Measurements from ENCODE around the gene PMM1. TPM values are rescaled to one million over a fixed set of nuclear protein-coding genes. Genes with fewer than 3 reads are reported as not detected.

The PMM1 gene
- total and polyA plus RNA-seq, 8 donors: 36.5 to 56.7 (median 50.5) TPM

GRCh38 chr22:41557401-41558240 lies 32.0 kb downstream of the PMM1 start:
- ATAC-seq: peak; percentile 86
- H3K9me3 ChIP-seq: no peaks in the 10 kb centered on the region
- peak in 3 of 4 donors; percentile 83 to 97 (median 96) for DNase-seq
- TF ChIP-seq, protein P1, sequence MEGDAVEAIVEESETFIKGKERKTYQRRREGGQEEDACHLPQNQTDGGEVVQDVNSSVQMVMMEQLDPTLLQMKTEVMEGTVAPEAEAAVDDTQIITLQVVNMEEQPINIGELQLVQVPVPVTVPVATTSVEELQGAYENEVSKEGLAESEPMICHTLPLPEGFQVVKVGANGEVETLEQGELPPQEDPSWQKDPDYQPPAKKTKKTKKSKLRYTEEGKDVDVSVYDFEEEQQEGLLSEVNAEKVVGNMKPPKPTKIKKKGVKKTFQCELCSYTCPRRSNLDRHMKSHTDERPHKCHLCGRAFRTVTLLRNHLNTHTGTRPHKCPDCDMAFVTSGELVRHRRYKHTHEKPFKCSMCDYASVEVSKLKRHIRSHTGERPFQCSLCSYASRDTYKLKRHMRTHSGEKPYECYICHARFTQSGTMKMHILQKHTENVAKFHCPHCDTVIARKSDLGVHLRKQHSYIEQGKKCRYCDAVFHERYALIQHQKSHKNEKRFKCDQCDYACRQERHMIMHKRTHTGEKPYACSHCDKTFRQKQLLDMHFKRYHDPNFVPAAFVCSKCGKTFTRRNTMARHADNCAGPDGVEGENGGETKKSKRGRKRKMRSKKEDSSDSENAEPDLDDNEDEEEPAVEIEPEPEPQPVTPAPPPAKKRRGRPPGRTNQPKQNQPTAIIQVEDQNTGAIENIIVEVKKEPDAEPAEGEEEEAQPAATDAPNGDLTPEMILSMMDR (IDR thresholded peaks at IDR 0.05): no peak
- H3K27ac ChIP-seq: peak overlapping the region; percentile 51 to 73
- peaks cover 0 to 49% of the 10 kb centered on the region in 2 donors for H3K27me3 ChIP-seq
- H3K36me3 ChIP-seq: no peaks in the 10 kb centered on the region
- intact Hi-C loops (cut with DNase I): no loop called here
- no peaks in the 10 kb centered on the region for H3K4me1 ChIP-seq
- H3K4me3 ChIP-seq: no peak overlapping the region

- intact Hi-C loops (cut with DNase I): no loop called here
- DNase-seq (no peak), ATAC-seq (no peak)
- Histone ChIP-seq H3K9me3 (no peaks in the 10 kb centered on the region), H3K4me3 (no peak overlapping the region), H3K27me3 (peaks cover 0 to 38% of the 10 kb centered on the region in 2 donors), H3K4me1 (no peaks in the 10 kb centered on the region), H3K36me3 (no peaks in the 10 kb centered on the region), H3K27ac (peak overlapping the region in 1 of 2 donors; percentile 73)
- TF ChIP-seq, protein P1 (IDR thresholded peaks at IDR 0.05): no peak
These were observed 33.1 kb downstream of the PMM1 start for GRCh38 chr22:41556561-41556960.

DNA sequence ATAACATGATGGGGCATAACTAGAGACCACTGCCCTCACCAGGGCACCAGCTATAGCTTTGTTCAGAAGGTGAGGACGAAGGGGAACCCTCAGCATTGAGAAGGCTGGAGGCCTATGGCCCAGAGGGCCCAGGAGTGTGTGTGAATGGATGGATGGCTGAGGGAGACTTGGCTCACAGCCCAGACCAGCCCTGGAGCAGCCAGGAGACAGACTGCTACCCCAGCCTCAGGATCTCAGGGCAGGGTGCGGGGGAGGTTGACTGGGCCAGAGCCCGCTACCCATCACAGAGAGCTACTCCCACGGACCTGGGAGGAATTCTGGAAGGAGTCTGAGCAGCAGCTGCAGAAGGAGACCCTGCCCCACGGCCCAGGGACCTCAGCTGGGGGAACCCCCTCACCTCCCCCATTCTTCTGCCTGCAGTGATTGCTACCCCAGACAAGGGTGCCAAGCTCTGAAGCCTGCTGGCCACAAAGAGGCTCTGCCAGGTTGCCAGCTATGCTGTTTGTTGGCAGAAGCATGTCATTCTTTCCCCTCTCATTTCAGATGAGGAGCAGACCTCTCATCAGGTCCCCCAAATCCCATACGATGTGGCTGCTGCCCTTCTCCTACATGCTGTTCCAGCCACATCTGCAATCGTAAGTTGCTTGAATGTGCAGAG lies 34.2 kb downstream of the PMM1 start:
- intact Hi-C loops (cut with DNase I): no loop called here
- TF ChIP-seq, protein P1 (IDR thresholded peaks at IDR 0.05): no peak
- Histone ChIP-seq H3K4me1 (no peaks in the 10 kb centered on the region), H3K4me3 (no peak overlapping the region), H3K27ac (no peak overlapping the region), H3K36me3 (no peaks in the 10 kb centered on the region), H3K27me3 (peaks cover 0 to 27% of the 10 kb centered on the region in 2 donors), H3K9me3 (no peaks in the 10 kb centered on the region)
- ATAC-seq (no peak), DNase-seq (peak in 1 of 4 donors; percentile 49)

DNA sequence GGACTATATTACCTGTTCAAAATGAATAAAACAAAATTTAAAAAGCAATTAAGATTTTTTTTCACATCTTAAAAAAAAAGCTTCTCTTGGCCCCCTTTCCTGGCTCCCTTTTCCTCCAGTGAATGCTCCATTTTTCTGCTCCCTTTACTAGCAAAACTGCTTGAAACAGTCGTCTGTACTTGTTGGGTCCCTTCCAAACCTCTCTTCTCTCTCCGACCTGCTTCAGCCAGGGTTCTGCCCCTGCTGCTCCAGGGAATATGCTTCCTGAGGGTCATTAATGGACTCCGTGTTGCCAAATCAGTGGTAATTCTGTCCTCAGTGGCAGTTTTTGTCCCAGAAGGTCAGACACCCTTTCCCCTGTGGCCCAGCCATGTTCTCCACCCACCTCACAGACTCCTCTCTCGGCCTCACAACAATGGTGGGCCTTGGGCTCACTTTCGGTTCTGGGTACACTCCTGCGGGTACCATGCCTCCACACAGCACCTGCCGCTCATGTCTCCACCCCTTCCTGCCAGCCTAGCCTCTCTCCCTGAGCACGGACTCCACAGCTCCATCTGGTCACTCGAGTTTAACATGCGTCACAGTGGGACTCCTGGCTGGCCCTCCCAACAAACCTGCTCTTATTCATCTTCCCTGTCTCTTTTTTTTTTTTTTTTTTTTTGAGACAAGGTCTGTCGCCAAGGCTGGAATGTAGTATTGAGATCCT lies 37.6 kb downstream of the PMM1 start:
- intact Hi-C loops (cut with DNase I): no loop called here
- H3K27ac ChIP-seq: no peak overlapping the region

More for the DNA sequence above, 37.6 kb downstream of the PMM1 start:
- DNase-seq: no peak
- Histone ChIP-seq H3K4me3 (no peak overlapping the region), H3K27me3 (no peaks in the 10 kb centered on the region), H3K9me3 (no peaks in the 10 kb centered on the region), H3K36me3 (no peaks in the 10 kb centered on the region), H3K4me1 (no peaks in the 10 kb centered on the region)
- TF ChIP-seq, protein P1 (IDR thresholded peaks at IDR 0.05): no peak
- no peak for ATAC-seq
